Measurements from ENCODE around the gene FHIT.

DNA sequence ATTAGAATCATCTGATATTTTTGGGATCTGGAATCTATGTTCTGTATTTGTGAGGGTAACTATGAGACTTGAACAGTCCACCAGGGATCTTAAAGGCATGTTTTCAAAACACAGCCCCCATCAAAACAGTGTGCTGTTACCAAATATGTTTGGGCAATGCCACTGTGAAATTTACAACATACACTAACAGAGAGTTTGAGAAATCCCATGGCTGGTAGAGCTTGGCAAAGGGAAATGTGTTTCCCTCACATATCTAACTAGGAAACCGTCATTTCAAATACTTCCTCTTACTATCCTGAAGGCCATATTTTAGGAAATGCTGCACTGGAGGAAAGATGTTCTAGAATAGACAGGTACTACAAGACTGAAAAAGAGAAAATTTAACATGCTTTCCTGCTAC lies 607.4 kb downstream of the FHIT start:
- TF ChIP-seq POLR2A (IDR thresholded peaks at IDR 0.05) (no peak), CTCF (IDR thresholded peaks at IDR 0.05) (no peak)

Data from Peyer's patch (tissue), 4 donors.